ENCODE measurements around the gene BCKDHA.
"Not testable (repeated sequence)": the region's sequence is repeated elsewhere in the genome, so short reads cannot be mapped to it uniquely, and the experiment has no call there.

DNA sequence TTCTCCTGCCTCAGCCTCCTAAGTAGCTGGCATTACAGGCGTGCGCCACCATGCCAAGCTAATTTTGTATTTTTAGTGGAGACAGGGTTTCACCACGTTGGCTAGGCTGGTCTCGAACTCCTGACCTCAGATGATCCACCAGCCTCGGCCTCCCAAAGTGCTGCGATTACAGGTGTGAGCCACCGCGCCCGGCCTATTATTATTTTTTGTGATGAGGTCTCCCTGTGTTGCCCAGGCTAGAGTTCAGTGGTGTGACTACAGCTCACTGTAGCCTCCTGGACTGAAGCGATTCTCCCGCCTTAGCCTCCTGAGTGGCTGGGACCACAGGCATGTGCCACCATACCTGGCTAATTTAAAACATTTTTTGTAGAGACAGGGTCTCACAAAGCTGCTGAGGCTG is 37.8 kb downstream of the BCKDHA start:
- TF ChIP-seq EZH2 (IDR thresholded peaks at IDR 0.05; ENCODE audit: insufficient read depth, low read length) = not testable (repeated sequence)
- TF ChIP-seq, protein P1, sequence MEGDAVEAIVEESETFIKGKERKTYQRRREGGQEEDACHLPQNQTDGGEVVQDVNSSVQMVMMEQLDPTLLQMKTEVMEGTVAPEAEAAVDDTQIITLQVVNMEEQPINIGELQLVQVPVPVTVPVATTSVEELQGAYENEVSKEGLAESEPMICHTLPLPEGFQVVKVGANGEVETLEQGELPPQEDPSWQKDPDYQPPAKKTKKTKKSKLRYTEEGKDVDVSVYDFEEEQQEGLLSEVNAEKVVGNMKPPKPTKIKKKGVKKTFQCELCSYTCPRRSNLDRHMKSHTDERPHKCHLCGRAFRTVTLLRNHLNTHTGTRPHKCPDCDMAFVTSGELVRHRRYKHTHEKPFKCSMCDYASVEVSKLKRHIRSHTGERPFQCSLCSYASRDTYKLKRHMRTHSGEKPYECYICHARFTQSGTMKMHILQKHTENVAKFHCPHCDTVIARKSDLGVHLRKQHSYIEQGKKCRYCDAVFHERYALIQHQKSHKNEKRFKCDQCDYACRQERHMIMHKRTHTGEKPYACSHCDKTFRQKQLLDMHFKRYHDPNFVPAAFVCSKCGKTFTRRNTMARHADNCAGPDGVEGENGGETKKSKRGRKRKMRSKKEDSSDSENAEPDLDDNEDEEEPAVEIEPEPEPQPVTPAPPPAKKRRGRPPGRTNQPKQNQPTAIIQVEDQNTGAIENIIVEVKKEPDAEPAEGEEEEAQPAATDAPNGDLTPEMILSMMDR (IDR thresholded peaks at IDR 0.05; ENCODE audit: insufficient read depth, low read depth, low read length) = not testable (repeated sequence)

Measured in astrocyte (in vitro differentiated cells and primary cell).